GM12878 (cell line): ENCODE data around the gene ADAMTS17. TPM values are rescaled to one million over a fixed set of nuclear protein-coding genes. Genes with fewer than 3 reads are reported as not detected.
A peak's percentile ranks its signal among the peaks of the same experiment; 100 is the strongest.

Source experiments
- CBX3 ChIP-seq: fragments of 200-600 bp; sonication (generic); IDR thresholded peaks from 2 replicates; pipeline ENCODE4 v1.6.1; 2016; ENCODE audit warnings: low read depth, borderline replicate concordance
- CUX1 ChIP-seq: IDR thresholded peaks from 2 replicates; pipeline ENCODE4 v1.6.1; 2012; ENCODE audit warnings: improper control_type of control experiment, low read depth, low read length; ENCODE audit not compliant: insufficient replicate concordance
- HDGF ChIP-seq: fragments of 450-650 bp; IDR thresholded peaks from 2 replicates; pipeline ENCODE4 v1.6.1; 2016; ENCODE audit warnings: antibody characterized with exemption
- IKZF1 ChIP-seq: fragments of 450-650 bp; conservative IDR thresholded peaks from 2 replicates; pipeline ENCODE4 v1.6.1; 2017; ENCODE audit warnings: antibody characterized with exemption, mild to moderate bottlenecking
- LARP7 ChIP-seq: fragments of 450-650 bp; IDR thresholded peaks from 2 replicates; pipeline ENCODE4 v1.6.1; 2017; ENCODE audit warnings: mild to moderate bottlenecking
- MTA2 ChIP-seq: fragments of 450-650 bp; IDR thresholded peaks from 2 replicates; pipeline ENCODE4 v1.6.1; 2016; ENCODE audit warnings: low read depth, mild to moderate bottlenecking, moderate library complexity
- PKNOX1 ChIP-seq: fragments of 450-650 bp; IDR thresholded peaks from 2 replicates; pipeline ENCODE4 v1.6.1; 2016; ENCODE audit warnings: mild to moderate bottlenecking
- POLR2AphosphoS5 ChIP-seq: IDR thresholded peaks from 2 replicates; pipeline ENCODE4 v1.6.1; 2011; ENCODE audit warnings: mild to moderate bottlenecking, low read length, inconsistent platforms
- RAD21 ChIP-seq: IDR thresholded peaks from 2 replicates; pipeline ENCODE4 v1.6.1; 2011; ENCODE audit warnings: mild to moderate bottlenecking, low read depth, low read length, moderate library complexity; ENCODE audit not compliant: insufficient read depth
- SIN3A ChIP-seq: IDR thresholded peaks from 2 replicates; pipeline ENCODE4 v1.6.1; 2012; ENCODE audit warnings: low read depth, low read length, improper control_type of control experiment
- SMARCA5 ChIP-seq: fragments of 450-650 bp; IDR thresholded peaks from 2 replicates; pipeline ENCODE4 v1.6.1; 2017; ENCODE audit warnings: mild to moderate bottlenecking
- TAF1 ChIP-seq: IDR thresholded peaks from 2 replicates; pipeline ENCODE4 v1.6.1; 2011; ENCODE audit warnings: mild to moderate bottlenecking, low read depth, low read length, borderline replicate concordance
- TCF12 ChIP-seq: IDR thresholded peaks from 2 replicates; pipeline ENCODE4 v1.6.1; 2011; ENCODE audit warnings: low read depth, mild to moderate bottlenecking, low read length
- ZSCAN29 ChIP-seq: fragments of 450-650 bp; IDR thresholded peaks from 2 replicates; pipeline ENCODE4 v1.6.1; 2017; ENCODE audit warnings: mild to moderate bottlenecking, moderate library complexity
- polyA plus RNA-seq, 11 experiments: library from polyadenylated mRNA; depleted of rRNA in 4 of 11; unstranded in 6 of 11; stranded (reverse) in 5 of 11; fragments of >200 nt; fragmentation: Nextera tagmentation in 4 of 11; fragmentation: Illumina TruSeq in 1 of 11; extraction: Ambion mirVana in 4 of 11; extraction: Trizol in 1 of 11; gene quantifications; 1 replicate in 1 of 11; 2 replicates in 10 of 11; pipeline versions ENCODE4 v1.2.1 to v1.2.3, GENCODE V29; 2011 to 2016; ENCODE audit warnings: inconsistent platforms in 2 of 11, missing spikeins in 2 of 11, low read depth in 1 of 11
- total RNA-seq, 4 experiments: library from RNA; depleted of rRNA in 3 of 4; stranded (reverse); fragments of >200 nt in 3 of 4; fragmentation: Illumina TruSeq in 1 of 4; extraction: Trizol in 1 of 4; gene quantifications; 2 replicates each; pipeline versions ENCODE4 v1.2.1 to v1.2.3, GENCODE V29; 2013 to 2021
- TF ChIP-seq, protein P1 (sequence below): fragments of 450-650 bp; IDR thresholded peaks from 2 replicates; pipeline ENCODE4 v1.6.1; 2017; ENCODE audit warnings: low read depth, mild to moderate bottlenecking, moderate library complexity
- TF ChIP-seq, protein P2 (sequence below): fragments of 450-650 bp; IDR thresholded peaks from 2 replicates; pipeline ENCODE4 v1.6.1; 2017; ENCODE audit warnings: mild to moderate bottlenecking
- TF ChIP-seq, protein P3 (sequence below): fragments of 450-650 bp; conservative IDR thresholded peaks from 2 replicates; pipeline ENCODE4 v1.6.1; 2017; ENCODE audit warnings: mild to moderate bottlenecking, moderate library complexity

The ADAMTS17 gene
- total and polyA plus RNA-seq, 10 of the 15 experiments (the other 5 are each of a cell fraction or from before 2014, with no cell fraction given), result 0.04 to 0.50 (median 0.10) TPM; not detected in 4

DNA sequence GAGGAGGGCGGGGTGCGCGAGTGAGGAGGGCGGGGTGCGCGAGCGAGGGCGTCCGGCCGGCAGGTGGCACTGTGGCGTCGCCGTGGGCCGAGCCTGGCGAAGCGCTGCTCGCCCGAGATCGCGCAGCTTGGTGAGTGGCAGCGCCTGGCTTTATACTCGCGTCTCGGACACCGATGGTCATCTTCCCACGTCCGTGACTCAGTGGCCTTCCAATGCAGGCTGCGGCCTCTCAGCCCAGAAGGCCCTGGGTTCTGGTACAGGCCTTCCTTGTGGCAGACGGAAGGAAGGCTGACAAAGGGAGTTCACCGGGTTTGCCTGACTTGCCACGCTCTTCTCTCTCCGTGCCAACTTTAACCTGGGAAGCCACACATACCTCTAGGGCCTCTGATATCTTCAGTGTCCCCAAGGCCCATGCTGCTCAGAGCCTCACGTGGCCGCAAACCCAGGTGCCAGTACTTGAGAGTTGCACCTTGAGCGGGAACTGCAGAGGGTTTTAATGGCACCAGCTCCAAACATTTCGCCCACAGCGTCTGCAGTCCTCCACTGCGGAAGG lies 413.3 kb downstream of the ADAMTS17 start (continued):
- TF ChIP-seq, protein P1, sequence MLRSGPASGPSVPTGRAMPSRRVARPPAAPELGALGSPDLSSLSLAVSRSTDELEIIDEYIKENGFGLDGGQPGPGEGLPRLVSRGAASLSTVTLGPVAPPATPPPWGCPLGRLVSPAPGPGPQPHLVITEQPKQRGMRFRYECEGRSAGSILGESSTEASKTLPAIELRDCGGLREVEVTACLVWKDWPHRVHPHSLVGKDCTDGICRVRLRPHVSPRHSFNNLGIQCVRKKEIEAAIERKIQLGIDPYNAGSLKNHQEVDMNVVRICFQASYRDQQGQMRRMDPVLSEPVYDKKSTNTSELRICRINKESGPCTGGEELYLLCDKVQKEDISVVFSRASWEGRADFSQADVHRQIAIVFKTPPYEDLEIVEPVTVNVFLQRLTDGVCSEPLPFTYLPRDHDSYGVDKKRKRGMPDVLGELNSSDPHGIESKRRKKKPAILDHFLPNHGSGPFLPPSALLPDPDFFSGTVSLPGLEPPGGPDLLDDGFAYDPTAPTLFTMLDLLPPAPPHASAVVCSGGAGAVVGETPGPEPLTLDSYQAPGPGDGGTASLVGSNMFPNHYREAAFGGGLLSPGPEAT, result no peak
- TF ChIP-seq CBX3 (no peak), SIN3A (0 out of 2 replicates have a peak, but pooled peaks have one; percentile 35), ZSCAN29 (no peak), IKZF1 (peak; percentile 54), SMARCA5 (peak; percentile 71), HDGF (no peak), RAD21 (peak; percentile 51), PKNOX1 (peak; percentile 88), LARP7 (peak; percentile 58; the same call in 1 of the 2 replicates), TCF12 (0 out of 2 replicates have a peak, but pooled peaks have one; percentile 27), MTA2 (0 out of 2 replicates have a peak, but pooled peaks have one; percentile 13), TAF1 (no peak), CUX1 (no peak), POLR2AphosphoS5 (no peak)
- TF ChIP-seq, protein P2, sequence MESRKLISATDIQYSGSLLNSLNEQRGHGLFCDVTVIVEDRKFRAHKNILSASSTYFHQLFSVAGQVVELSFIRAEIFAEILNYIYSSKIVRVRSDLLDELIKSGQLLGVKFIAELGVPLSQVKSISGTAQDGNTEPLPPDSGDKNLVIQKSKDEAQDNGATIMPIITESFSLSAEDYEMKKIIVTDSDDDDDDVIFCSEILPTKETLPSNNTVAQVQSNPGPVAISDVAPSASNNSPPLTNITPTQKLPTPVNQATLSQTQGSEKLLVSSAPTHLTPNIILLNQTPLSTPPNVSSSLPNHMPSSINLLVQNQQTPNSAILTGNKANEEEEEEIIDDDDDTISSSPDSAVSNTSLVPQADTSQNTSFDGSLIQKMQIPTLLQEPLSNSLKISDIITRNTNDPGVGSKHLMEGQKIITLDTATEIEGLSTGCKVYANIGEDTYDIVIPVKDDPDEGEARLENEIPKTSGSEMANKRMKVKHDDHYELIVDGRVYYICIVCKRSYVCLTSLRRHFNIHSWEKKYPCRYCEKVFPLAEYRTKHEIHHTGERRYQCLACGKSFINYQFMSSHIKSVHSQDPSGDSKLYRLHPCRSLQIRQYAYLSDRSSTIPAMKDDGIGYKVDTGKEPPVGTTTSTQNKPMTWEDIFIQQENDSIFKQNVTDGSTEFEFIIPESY, result no peak
- TF ChIP-seq, protein P3, sequence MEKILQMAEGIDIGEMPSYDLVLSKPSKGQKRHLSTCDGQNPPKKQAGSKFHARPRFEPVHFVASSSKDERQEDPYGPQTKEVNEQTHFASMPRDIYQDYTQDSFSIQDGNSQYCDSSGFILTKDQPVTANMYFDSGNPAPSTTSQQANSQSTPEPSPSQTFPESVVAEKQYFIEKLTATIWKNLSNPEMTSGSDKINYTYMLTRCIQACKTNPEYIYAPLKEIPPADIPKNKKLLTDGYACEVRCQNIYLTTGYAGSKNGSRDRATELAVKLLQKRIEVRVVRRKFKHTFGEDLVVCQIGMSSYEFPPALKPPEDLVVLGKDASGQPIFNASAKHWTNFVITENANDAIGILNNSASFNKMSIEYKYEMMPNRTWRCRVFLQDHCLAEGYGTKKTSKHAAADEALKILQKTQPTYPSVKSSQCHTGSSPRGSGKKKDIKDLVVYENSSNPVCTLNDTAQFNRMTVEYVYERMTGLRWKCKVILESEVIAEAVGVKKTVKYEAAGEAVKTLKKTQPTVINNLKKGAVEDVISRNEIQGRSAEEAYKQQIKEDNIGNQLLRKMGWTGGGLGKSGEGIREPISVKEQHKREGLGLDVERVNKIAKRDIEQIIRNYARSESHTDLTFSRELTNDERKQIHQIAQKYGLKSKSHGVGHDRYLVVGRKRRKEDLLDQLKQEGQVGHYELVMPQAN, result no peak
